Measurements from ENCODE around the gene CHCHD3.

GRCh38 chr7:132857031-132857430 is 224.9 kb downstream of the CHCHD3 start:
- TF ChIP-seq POLR2A (IDR thresholded peaks at IDR 0.05) (no peak), CTCF (IDR thresholded peaks at IDR 0.05) (no peak)

Data from thyroid gland (tissue), 4 donors.